Suppressor macrophage treated with lipopolysaccharide for 4 hours (primary cell): ENCODE data around the gene ZIC3.

ENCODE experiments used
- DNase-seq: peaks from one replicate; pipeline ENCODE4 v3.0.0-alpha.2; 2020

The ZIC3 gene

GRCh38 chrX:137574102-137574783 is 8.3 kb downstream of the ZIC3 start:
- DNase-seq, result no peak

GRCh38 chrX:137574784-137575293 is 8.9 kb downstream of the ZIC3 start:
- DNase-seq, result no peak

- DNase-seq, result no peak
These were observed 9.8 kb downstream of the ZIC3 start for GRCh38 chrX:137575596-137576255.

GRCh38 chrX:137587151-137587550 is 21.2 kb downstream of the ZIC3 start:
- no peak for DNase-seq

GRCh38 chrX:137600769-137601168 is 34.8 kb downstream of the ZIC3 start:
- no peak for DNase-seq
